Erythroblast (primary cell): Measurements from ENCODE around the gene RNF151.

Experiments used
- GATA1 ChIP-seq: IDR thresholded peaks from 2 replicates; pipeline ENCODE4 v1.6.1; 2011; ENCODE audit warnings: low read depth, mild to moderate bottlenecking, control low read depth, low read length, moderate library complexity
- POLR2A ChIP-seq: IDR thresholded peaks from 2 replicates; pipeline ENCODE4 v1.6.1; 2011; ENCODE audit warnings: mild to moderate bottlenecking, low read length

GRCh38 chr16:2002406-2003230 lies 36.0 kb downstream of the RNF151 start:
- no peak for TF ChIP-seq POLR2A
- TF ChIP-seq GATA1 = no peak
